OCI-LY7 (cell line): ENCODE data around the gene PPP2R2B. TPM values are rescaled to one million over a fixed set of nuclear protein-coding genes. Genes with fewer than 3 reads are reported as not detected.

ENCODE experiments used
- BruUV-seq: library from RNA; stranded (reverse); fragments of 400-500 nt; replicated peaks from 2 replicates; lab custom pipeline; 2021; lab: Mats Ljungman, UMichigan
- CTCF ChIA-PET: fragments of 300-600 bp; sonication (Branson Sonifier 250); formaldehyde crosslinking; loops from one replicate; lab custom pipeline; 2022; ENCODE audit warnings: antibody characterized with exemption; ENCODE audit not compliant: unreplicated experiment; lab: Charles Lee
- POLR2A ChIA-PET: fragments of 300-600 bp; sonication (Branson Sonifier 250); formaldehyde crosslinking; loops from one replicate; lab custom pipeline; 2022; ENCODE audit warnings: antibody characterized with exemption; lab: Charles Lee
- DNase-seq: peaks from one replicate; pipeline ENCODE4 v3.0.0-alpha.2; 2015; ENCODE audit warnings: low spot score
- H2AFZ ChIP-seq: fragments of 200-600 bp; sonication (generic), shearing (Covaris generic); 2 replicates; pipeline ENCODE4 v1.6.1; 2014; ENCODE audit warnings: mild to moderate bottlenecking, antibody characterized with exemption, low read length, moderate library complexity
- H3K27ac ChIP-seq: fragments of 200-600 bp; sonication (generic); 2 replicates; pipeline ENCODE4 v1.5.1; 2014; ENCODE audit warnings: mixed run types, low read depth, mild to moderate bottlenecking, moderate library complexity, low read length, inconsistent platforms; ENCODE audit not compliant: poor library complexity, severe bottlenecking
- H3K36me3 ChIP-seq: fragments of 200-600 bp; sonication (generic); 2 replicates; pipeline ENCODE4 v1.6.1; 2014; ENCODE audit warnings: mild to moderate bottlenecking, antibody characterized with exemption, low read length, moderate library complexity, mixed read lengths; ENCODE audit not compliant: insufficient read depth
- H3K4me1 ChIP-seq: fragments of 200-600 bp; sonication (generic); 2 replicates; pipeline ENCODE4 v1.5.1; 2014; ENCODE audit warnings: mild to moderate bottlenecking, low read length; ENCODE audit not compliant: insufficient read depth, poor library complexity, severe bottlenecking
- H3K4me2 ChIP-seq: fragments of 200-600 bp; sonication (generic); 2 replicates; pipeline ENCODE4 v1.6.1; 2014; ENCODE audit warnings: mild to moderate bottlenecking, low read length
- H3K4me3 ChIP-seq: fragments of 200-600 bp; sonication (generic); 2 replicates; pipeline ENCODE4 v1.5.1; 2014; ENCODE audit warnings: mild to moderate bottlenecking, low read depth, low read length; ENCODE audit not compliant: poor library complexity, severe bottlenecking
- H3K79me2 ChIP-seq: fragments of 200-600 bp; sonication (generic); 2 replicates; pipeline ENCODE4 v1.6.1; 2016; ENCODE audit warnings: low read depth, mild to moderate bottlenecking, low read length, moderate library complexity, mixed read lengths; ENCODE audit not compliant: insufficient read depth
- H3K9me2 ChIP-seq: fragments of 200-600 bp; sonication (generic); 2 replicates; pipeline ENCODE4 v1.6.1; 2016; ENCODE audit warnings: mild to moderate bottlenecking, low read length, mixed read lengths; ENCODE audit not compliant: insufficient read depth
- H3K9me3 ChIP-seq: fragments of 200-600 bp; sonication (generic); 2 replicates; pipeline ENCODE4 v1.6.1; 2014; ENCODE audit warnings: mild to moderate bottlenecking, mixed run types, low read length, mixed read lengths
- H4K20me1 ChIP-seq: fragments of 200-600 bp; sonication (generic); 2 replicates; pipeline ENCODE4 v1.6.1; 2014; ENCODE audit warnings: mild to moderate bottlenecking, antibody characterized with exemption, low read length, moderate library complexity, mixed read lengths; ENCODE audit not compliant: insufficient read depth
- CTCF ChIP-seq: fragments of 200-600 bp; sonication (generic); conservative IDR thresholded peaks from 2 replicates; pipeline ENCODE4 v1.5.1; 2014; ENCODE audit warnings: mild to moderate bottlenecking, antibody characterized with exemption, low read length, moderate library complexity, mixed read lengths
- EZH2phosphoT487 ChIP-seq: fragments of 200-600 bp; sonication (generic); IDR thresholded peaks from 2 replicates; pipeline ENCODE4 v1.6.1; 2018; ENCODE audit warnings: low read depth, borderline replicate concordance, mild to moderate bottlenecking, mixed run types, antibody characterized with exemption, low read length, moderate library complexity, mixed read lengths
- intact Hi-C: fragments of 100-400 bp; cut with micrococcal nuclease; formaldehyde crosslinking; loops from one replicate; pipeline ENCODE4 v1.10.0; 2022; ENCODE audit not compliant: unreplicated experiment
- total RNA-seq, 2 experiments: library from RNA; depleted of rRNA in 1 of 2; stranded (reverse); fragments of >200 nt in 1 of 2; shearing (Covaris generic) in 1 of 2; gene quantifications; 2 replicates each; pipeline ENCODE4 v1.2.3, GENCODE V29; 2014 to 2022

The PPP2R2B gene
- total RNA-seq, 2 experiments from 2014 or later, result not detected

- no peak overlapping the region for H3K4me3 ChIP-seq
- TF ChIP-seq EZH2phosphoT487 (no peak), CTCF (no peak)
- no peak for DNase-seq
- no peak overlapping the region for H3K27ac ChIP-seq
- H3K79me2 ChIP-seq, result no peaks in the 10 kb centered on the region
- no peaks in the 10 kb centered on the region for H3K36me3 ChIP-seq
- intact Hi-C loops, result no loop called here
- H3K9me3 ChIP-seq, result no peaks in the 10 kb centered on the region
- ChIA-PET CTCF (no interaction called here), POLR2A (no interaction called here)
- no peaks in the 10 kb centered on the region for H4K20me1 ChIP-seq
- no peak overlapping the region for H2AFZ ChIP-seq
- no peak overlapping the region for H3K4me2 ChIP-seq
- no peaks in the 10 kb centered on the region for H3K4me1 ChIP-seq
- no peaks in the 10 kb centered on the region for H3K9me2 ChIP-seq
- BruUV-seq, result no TSS peak
These were observed 161.9 kb downstream of the PPP2R2B start for GRCh38 chr5:146716636-146717035.

GRCh38 chr5:146710348-146710747 lies 168.2 kb downstream of the PPP2R2B start:
- Histone ChIP-seq H3K79me2 (no peaks in the 10 kb centered on the region), H2AFZ (no peak overlapping the region), H3K27ac (no peak overlapping the region), H3K36me3 (no peaks in the 10 kb centered on the region), H3K9me2 (no peaks in the 10 kb centered on the region), H4K20me1 (no peaks in the 10 kb centered on the region), H3K4me1 (no peaks in the 10 kb centered on the region), H3K4me2 (no peak overlapping the region), H3K9me3 (no peaks in the 10 kb centered on the region), H3K4me3 (no peak overlapping the region)
- no peak for TF ChIP-seq CTCF
- TF ChIP-seq EZH2phosphoT487, result no peak
- no TSS peak for BruUV-seq
- CTCF ChIA-PET, result no interaction called here
- intact Hi-C loops, result no loop called here
- no peak for DNase-seq
- POLR2A ChIA-PET, result interaction anchor here (0.7 kb wide), 1 partner anchor 88 kb away, joined by 3 read pairs; no protein-coding TSS in a partner anchor

GRCh38 chr5:146707316-146707715 lies 171.2 kb downstream of the PPP2R2B start:
- Histone ChIP-seq H2AFZ (no peak overlapping the region), H3K79me2 (no peaks in the 10 kb centered on the region), H3K9me3 (no peaks in the 10 kb centered on the region), H3K4me3 (no peak overlapping the region), H4K20me1 (no peaks in the 10 kb centered on the region), H3K36me3 (no peaks in the 10 kb centered on the region), H3K4me1 (no peaks in the 10 kb centered on the region), H3K27ac (no peak overlapping the region), H3K9me2 (no peaks in the 10 kb centered on the region), H3K4me2 (no peak overlapping the region)
- ChIA-PET CTCF (no interaction called here), POLR2A (no interaction called here)
- DNase-seq, result no peak
- BruUV-seq, result no TSS peak
- TF ChIP-seq CTCF (no peak), EZH2phosphoT487 (no peak)
- intact Hi-C loops, result no loop called here
